Activated CD8-positive, alpha-beta T cell treated with anti-CD3 and anti-CD28 coated beads for 36 hours (primary cell): Measurements from ENCODE around the gene COLEC11. TPM values are rescaled to one million over a fixed set of nuclear protein-coding genes. Genes with fewer than 3 reads are reported as not detected.

Experiments used
- ATAC-seq: fragments of 200-7000 bp; cut with Tn5 transposase; one replicate; pipeline ENCODE4 v1.10.0; 2021; ENCODE audit warnings: mild to moderate bottlenecking, moderate library complexity
- CTCF ChIA-PET: fragments of 350-600 bp; sonication (Branson Sonifier 250); formaldehyde crosslinking; loops from one replicate; lab custom pipeline; 2021; ENCODE audit warnings: antibody characterized with exemption; lab: Charles Lee
- POLR2A ChIA-PET: fragments of 350-600 bp; sonication (Branson Sonifier 250); formaldehyde crosslinking; loops from one replicate; lab custom pipeline; 2021; ENCODE audit warnings: antibody characterized with exemption; lab: Charles Lee
- DNase-seq: peaks from one replicate; pipeline ENCODE4 v3.0.0-alpha.2; 2020
- H3K27ac Mint-ChIP-seq: one replicate; pipeline ENCODE4 v1.8.0; 2021; ENCODE audit warnings: mild to moderate bottlenecking, mixed read lengths
- H3K27me3 Mint-ChIP-seq: one replicate; pipeline ENCODE4 v1.8.0; 2021; ENCODE audit warnings: mixed read lengths
- H3K36me3 Mint-ChIP-seq: one replicate; pipeline ENCODE4 v1.8.0; 2021; ENCODE audit warnings: low read depth, mixed read lengths
- H3K4me1 Mint-ChIP-seq: one replicate; pipeline ENCODE4 v1.8.0; 2021; ENCODE audit warnings: low read depth, mixed read lengths
- H3K4me3 Mint-ChIP-seq: one replicate; pipeline ENCODE4 v1.8.0; 2021; ENCODE audit warnings: mild to moderate bottlenecking, moderate library complexity, mixed read lengths
- H3K9me3 Mint-ChIP-seq: one replicate; pipeline ENCODE4 v1.8.0; 2021; ENCODE audit warnings: mixed read lengths
- intact Hi-C: fragments of 100-400 bp; cut with micrococcal nuclease; formaldehyde crosslinking; loops from one replicate; pipeline ENCODE4 v1.10.0; 2022
- total RNA-seq, 2 experiments: library from RNA; stranded (reverse); gene quantifications; one replicate each; pipeline ENCODE4 v1.2.3, GENCODE V29; 2021
- TF ChIP-seq, protein P1 (sequence below): fragments of 200-600 bp; IDR thresholded peaks from one replicate; pipeline ENCODE4 v1.8.0; 2022; ENCODE audit warnings: antibody characterized with exemption, mild to moderate bottlenecking

The COLEC11 gene
- total RNA-seq, 2 experiments from 2014 or later = 0.49 TPM; not detected in 1

DNA sequence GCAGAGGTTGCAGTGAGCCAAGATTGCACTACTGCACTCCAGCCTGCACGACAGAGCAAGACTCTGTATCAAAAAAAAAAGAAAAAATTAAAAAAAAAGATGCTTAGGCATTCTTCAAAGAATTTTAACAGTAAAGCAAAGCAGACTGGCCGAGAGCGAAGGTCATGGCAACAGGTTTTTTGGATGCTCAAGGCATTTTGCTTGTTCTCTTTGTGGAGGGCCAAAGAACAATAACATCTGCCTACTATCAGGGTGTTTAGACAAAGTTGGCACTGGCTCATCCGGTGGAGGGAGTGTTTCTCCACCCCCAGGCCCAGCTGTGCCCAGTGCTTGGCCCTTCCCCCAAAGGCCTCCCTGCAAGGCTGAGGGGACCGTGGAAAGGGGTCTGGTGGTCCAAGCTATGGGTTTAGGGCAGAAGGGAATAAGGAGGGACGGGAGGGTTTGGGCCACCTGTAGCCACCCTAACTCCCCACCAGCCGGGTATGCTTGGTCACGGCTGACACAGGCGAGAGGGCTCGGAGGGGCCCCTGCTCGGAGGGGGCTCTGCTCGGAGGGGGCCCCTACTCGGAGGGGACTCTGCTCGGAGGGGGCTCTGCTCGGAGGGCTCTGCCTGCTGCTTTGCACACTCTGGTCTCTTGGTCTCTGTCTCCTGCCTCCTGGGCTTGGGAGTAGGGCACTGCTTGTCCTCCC, 36.4 kb downstream of the COLEC11 start:
- CTCF ChIA-PET = no interaction called here
- Mint-ChIP-seq H3K36me3 (no peaks in the 10 kb centered on the region), H3K27ac (no peak overlapping the region), H3K9me3 (no peaks in the 10 kb centered on the region), H3K4me1 (no peaks in the 10 kb centered on the region), H3K4me3 (no peak overlapping the region), H3K27me3 (peaks cover 3% of the 10 kb centered on the region)
- no peak for DNase-seq
- TF ChIP-seq, protein P1, sequence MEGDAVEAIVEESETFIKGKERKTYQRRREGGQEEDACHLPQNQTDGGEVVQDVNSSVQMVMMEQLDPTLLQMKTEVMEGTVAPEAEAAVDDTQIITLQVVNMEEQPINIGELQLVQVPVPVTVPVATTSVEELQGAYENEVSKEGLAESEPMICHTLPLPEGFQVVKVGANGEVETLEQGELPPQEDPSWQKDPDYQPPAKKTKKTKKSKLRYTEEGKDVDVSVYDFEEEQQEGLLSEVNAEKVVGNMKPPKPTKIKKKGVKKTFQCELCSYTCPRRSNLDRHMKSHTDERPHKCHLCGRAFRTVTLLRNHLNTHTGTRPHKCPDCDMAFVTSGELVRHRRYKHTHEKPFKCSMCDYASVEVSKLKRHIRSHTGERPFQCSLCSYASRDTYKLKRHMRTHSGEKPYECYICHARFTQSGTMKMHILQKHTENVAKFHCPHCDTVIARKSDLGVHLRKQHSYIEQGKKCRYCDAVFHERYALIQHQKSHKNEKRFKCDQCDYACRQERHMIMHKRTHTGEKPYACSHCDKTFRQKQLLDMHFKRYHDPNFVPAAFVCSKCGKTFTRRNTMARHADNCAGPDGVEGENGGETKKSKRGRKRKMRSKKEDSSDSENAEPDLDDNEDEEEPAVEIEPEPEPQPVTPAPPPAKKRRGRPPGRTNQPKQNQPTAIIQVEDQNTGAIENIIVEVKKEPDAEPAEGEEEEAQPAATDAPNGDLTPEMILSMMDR = no peak
- intact Hi-C loops = no loop called here
- POLR2A ChIA-PET = no interaction called here
- ATAC-seq = no peak

- ChIA-PET POLR2A (no interaction called here), CTCF (no interaction called here)
- TF ChIP-seq, protein P1 = no peak
- no peaks in the 10 kb centered on the region for H3K9me3 Mint-ChIP-seq
- no peaks in the 10 kb centered on the region for H3K4me1 Mint-ChIP-seq
- no peak overlapping the region for H3K27ac Mint-ChIP-seq
- intact Hi-C loops = no loop called here
- ATAC-seq (no peak), DNase-seq (no peak)
- H3K27me3 Mint-ChIP-seq = peaks cover 3% of the 10 kb centered on the region
- no peak overlapping the region for H3K4me3 Mint-ChIP-seq
- H3K36me3 Mint-ChIP-seq = no peaks in the 10 kb centered on the region
These were observed 37.1 kb downstream of the COLEC11 start for GRCh38 chr2:3631851-3632659.

DNA sequence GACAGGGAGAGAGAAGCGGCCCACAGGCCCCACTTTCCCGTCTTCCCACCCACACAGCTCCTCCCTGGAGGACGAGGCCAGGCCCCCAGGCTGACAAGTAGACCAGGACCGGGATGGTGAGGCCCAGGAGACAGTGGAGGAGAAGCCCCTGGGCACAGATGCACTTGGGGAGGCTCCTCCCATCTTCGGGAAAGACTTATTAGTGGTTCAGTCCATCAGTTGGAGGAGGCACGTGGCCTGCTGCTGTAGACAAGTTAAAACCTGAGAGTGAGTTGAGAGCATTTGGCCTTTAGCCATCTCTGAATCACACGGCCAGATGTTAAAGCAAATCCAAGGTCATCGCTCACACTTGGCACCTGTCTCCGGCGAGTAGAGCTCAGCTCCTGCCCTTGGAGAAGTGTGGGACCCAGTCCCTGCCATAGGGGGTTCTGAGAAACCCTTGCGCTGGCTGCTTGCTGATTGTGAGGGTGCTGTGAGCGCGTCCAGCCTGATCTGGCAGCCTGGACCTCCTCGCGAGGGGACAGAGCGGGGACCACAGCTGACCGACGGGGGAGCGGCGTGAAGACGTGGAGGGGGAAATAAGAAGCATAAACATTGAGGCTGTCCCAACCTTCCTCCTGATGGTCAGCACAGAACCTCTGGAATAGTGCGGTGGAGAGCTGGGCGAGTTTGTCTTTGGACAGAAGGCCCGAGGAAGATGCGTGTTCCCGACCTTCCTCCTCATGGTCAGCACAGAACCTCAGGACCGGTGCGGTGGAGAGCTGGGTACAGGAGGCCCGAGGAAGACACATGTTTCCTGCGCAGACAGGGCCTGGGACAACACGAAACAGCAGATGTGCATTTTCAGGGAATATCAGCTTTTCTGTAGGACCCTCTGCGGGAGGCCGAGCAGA, 38.4 kb downstream of the COLEC11 start:
- Mint-ChIP-seq H3K9me3 (no peaks in the 10 kb centered on the region), H3K36me3 (no peaks in the 10 kb centered on the region), H3K4me3 (no peak overlapping the region), H3K27me3 (no peaks in the 10 kb centered on the region), H3K4me1 (no peaks in the 10 kb centered on the region), H3K27ac (no peak overlapping the region)
- DNase-seq (no peak), ATAC-seq (no peak)
- ChIA-PET POLR2A (no interaction called here), CTCF (interaction anchor here (0.8 kb wide), 1 partner anchor 10 kb away, joined by 4 read pairs; no protein-coding TSS in a partner anchor)
- TF ChIP-seq, protein P1 = no peak
- intact Hi-C loops = no loop called here

DNA sequence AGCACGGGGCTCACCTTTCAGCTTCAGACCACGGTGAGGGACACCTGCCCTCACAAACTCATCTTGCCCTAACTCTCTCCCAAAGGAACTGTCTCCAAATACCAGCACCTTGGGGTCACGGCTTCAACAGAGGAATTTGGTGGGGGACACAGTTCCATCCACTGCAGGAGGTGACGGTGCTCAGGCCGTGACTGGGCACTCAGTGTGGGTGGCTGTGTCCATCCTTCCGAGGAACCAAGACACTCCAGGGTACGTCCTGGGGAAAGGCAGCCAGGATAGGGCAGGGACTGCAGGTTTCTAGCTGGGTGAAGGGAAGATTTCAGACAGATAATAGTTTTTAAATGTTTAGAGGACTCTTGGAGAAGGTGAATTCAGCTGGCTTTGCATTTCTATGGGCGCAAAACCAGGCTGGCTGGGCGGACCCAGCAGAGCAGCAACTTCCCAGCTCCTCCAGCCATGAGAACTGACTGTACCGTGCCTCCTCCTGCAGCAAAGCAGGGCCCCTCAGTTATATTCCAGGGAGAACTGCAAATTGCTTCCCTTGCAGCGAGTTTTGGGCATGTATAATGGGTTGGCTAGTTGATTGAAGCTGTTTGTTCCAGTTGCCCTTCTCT, 39.2 kb downstream of the COLEC11 start:
- H3K9me3 Mint-ChIP-seq = no peaks in the 10 kb centered on the region
- H3K27me3 Mint-ChIP-seq = no peaks in the 10 kb centered on the region
- DNase-seq = no peak
- ChIA-PET CTCF (interaction anchor here (0.8 kb wide), 1 partner anchor 11 kb away, joined by 4 read pairs; no protein-coding TSS in a partner anchor), POLR2A (no interaction called here)
- ATAC-seq = no peak
- H3K4me1 Mint-ChIP-seq = no peaks in the 10 kb centered on the region
- TF ChIP-seq, protein P1 = no peak
- H3K36me3 Mint-ChIP-seq = no peaks in the 10 kb centered on the region
- no peak overlapping the region for H3K4me3 Mint-ChIP-seq
- H3K27ac Mint-ChIP-seq = no peak overlapping the region
- intact Hi-C loops = no loop called here
